OCI-LY7 (cell line): Measurements from ENCODE around the gene TMEM161A.

Experiments
- EZH2phosphoT487 ChIP-seq: fragments of 200-600 bp; sonication (generic); IDR thresholded peaks from 2 replicates; pipeline ENCODE4 v1.6.1; 2018; ENCODE audit warnings: low read depth, borderline replicate concordance, mild to moderate bottlenecking, mixed run types, antibody characterized with exemption, low read length, moderate library complexity, mixed read lengths
- TF ChIP-seq, protein P1 (sequence below): fragments of 200-600 bp; sonication (generic); conservative IDR thresholded peaks from 2 replicates; pipeline ENCODE4 v1.5.1; 2014; ENCODE audit warnings: mild to moderate bottlenecking, antibody characterized with exemption, low read length, moderate library complexity, mixed read lengths

GRCh38 chr19:19113040-19113626, 25.1 kb downstream of the TMEM161A start:
- TF ChIP-seq, protein P1, sequence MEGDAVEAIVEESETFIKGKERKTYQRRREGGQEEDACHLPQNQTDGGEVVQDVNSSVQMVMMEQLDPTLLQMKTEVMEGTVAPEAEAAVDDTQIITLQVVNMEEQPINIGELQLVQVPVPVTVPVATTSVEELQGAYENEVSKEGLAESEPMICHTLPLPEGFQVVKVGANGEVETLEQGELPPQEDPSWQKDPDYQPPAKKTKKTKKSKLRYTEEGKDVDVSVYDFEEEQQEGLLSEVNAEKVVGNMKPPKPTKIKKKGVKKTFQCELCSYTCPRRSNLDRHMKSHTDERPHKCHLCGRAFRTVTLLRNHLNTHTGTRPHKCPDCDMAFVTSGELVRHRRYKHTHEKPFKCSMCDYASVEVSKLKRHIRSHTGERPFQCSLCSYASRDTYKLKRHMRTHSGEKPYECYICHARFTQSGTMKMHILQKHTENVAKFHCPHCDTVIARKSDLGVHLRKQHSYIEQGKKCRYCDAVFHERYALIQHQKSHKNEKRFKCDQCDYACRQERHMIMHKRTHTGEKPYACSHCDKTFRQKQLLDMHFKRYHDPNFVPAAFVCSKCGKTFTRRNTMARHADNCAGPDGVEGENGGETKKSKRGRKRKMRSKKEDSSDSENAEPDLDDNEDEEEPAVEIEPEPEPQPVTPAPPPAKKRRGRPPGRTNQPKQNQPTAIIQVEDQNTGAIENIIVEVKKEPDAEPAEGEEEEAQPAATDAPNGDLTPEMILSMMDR: peak; percentile 48; the same call in 1 of the 2 replicates
- TF ChIP-seq EZH2phosphoT487: no peak
